Natural killer cell treated with Interleukin-12 subunit alpha and Interleukin-12 subunit beta and Interleukin-15 and Interleukin-18, amount 100 ng/mL, for 72 hours (primary cell): ENCODE data around the gene CBX1. TPM values are rescaled to one million over a fixed set of nuclear protein-coding genes. Genes with fewer than 3 reads are reported as not detected.

Experiments
- total RNA-seq, 2 donors: library from RNA; stranded (reverse); gene quantifications; one replicate each; pipeline ENCODE4 v1.2.3, GENCODE V29; 2022

The CBX1 gene
- total RNA-seq, 2 donors from 2014 or later = 51.8 to 58.5 TPM

Other genes with a start within 250 kb of the CBX1 start
- gene SP2, start 205.2 kb downstream of the CBX1 start, total RNA-seq = 10 to 100 TPM; 22.0 to 25.8 TPM
- 10 to 100 TPM; 21.5 to 39.9 TPM for gene PNPO, start 159.9 kb downstream of the CBX1 start, total RNA-seq
- not detected for gene PRR15L, start 143.6 kb downstream of the CBX1 start, total RNA-seq
- 100 to 1,000 TPM; 150 to 278 TPM for gene CDK5RAP3, start 130.4 kb downstream of the CBX1 start, total RNA-seq
- gene COPZ2, start 63.7 kb downstream of the CBX1 start, total RNA-seq = 10 to 100 TPM; 14.9 to 32.9 TPM
- gene NFE2L1, start 53.1 kb downstream of the CBX1 start, total RNA-seq = 100 to 1,000 TPM; 103 to 153 TPM
- gene SNX11, start 6.3 kb upstream of the CBX1 start, total RNA-seq = 100 to 1,000 TPM in 1 of 2 donors, 10 to 100 TPM in 1; 82.2 to 164 TPM